Activated T-helper 2 cell treated with anti-CD3 and anti-CD28 coated beads, Interferon-gamma antibody, Interleukin-2, Interleukin-4, amounts not matched to agents 10 μg/mL and 5 μg/mL and 100 μg/mL, durations not matched to agents 14 hours and 24 hours and 36 hours (primary cell): ENCODE results near the gene LRRC55. TPM values are rescaled to one million over a fixed set of nuclear protein-coding genes. Genes with fewer than 3 reads are reported as not detected.
"Not testable (repeated sequence)": the region's sequence is repeated elsewhere in the genome, so short reads cannot be mapped to it uniquely, and the experiment has no call there.

Experiments
- DNase-seq: peaks from one replicate; pipeline ENCODE4 v3.0.0; 2021; ENCODE audit warnings: low spot score
- H3K27ac Mint-ChIP-seq: one replicate; pipeline ENCODE4 v1.8.0; 2021; ENCODE audit warnings: mixed read lengths
- H3K27me3 Mint-ChIP-seq: one replicate; pipeline ENCODE4 v1.8.0; 2021; ENCODE audit warnings: low read depth, mixed read lengths
- H3K36me3 Mint-ChIP-seq: one replicate; pipeline ENCODE4 v1.8.0; 2021; ENCODE audit warnings: low read depth, mixed read lengths
- H3K4me1 Mint-ChIP-seq: one replicate; pipeline ENCODE4 v1.8.0; 2021; ENCODE audit warnings: low read depth, mixed read lengths
- H3K4me3 Mint-ChIP-seq: one replicate; pipeline ENCODE4 v1.8.0; 2021; ENCODE audit warnings: low read depth, mild to moderate bottlenecking, moderate library complexity, mixed read lengths
- H3K9me3 Mint-ChIP-seq: one replicate; pipeline ENCODE4 v1.8.0; 2021; ENCODE audit warnings: mixed read lengths
- intact Hi-C: fragments of 100-400 bp; cut with micrococcal nuclease; formaldehyde crosslinking; loops from one replicate; pipeline ENCODE4 v1.15.1; 2023
- total RNA-seq: library from RNA; stranded (reverse); gene quantifications from 2 replicates; pipeline ENCODE4 v1.2.3, GENCODE V29; 2022

The LRRC55 gene
- total RNA-seq, 1 donor from 2014 or later = not detected

DNA sequence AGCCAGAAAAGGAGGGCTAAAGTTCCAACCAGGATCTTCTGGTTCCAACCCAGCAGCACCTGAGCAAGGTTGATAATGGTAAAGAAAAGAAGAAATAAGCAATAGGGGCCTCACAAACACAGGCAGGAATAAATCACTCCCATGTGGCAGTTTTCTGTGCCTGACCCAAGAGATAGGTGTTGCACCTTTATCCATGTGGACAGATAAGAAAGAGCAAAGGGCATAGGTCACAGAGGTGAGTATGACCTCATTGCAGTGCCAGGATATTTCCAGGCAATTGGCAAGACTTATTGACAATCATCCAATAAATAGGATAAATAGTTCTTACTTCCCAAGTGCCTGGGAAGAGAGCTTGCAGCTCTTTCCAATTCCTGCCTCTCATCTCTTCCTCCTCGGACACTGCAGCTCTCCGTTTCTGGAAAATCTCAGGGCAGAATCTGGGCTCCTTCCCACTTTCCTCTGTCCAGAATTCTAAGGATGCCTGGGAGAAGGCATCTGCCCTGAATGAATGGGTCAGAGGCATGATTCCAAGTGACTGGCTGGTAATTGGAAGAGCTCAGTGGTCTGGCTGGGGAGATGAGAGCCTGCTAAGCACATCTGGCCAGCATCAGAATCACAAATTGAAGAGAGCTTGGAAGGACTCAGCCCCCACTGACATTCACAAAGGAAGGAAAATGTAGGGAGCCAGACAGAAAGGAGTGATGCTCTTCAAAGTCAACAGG, 14.5 kb upstream of the LRRC55 start:
- intact Hi-C loops = no loop called here
- H3K36me3 Mint-ChIP-seq = no peaks in the 10 kb centered on the region
- no peaks in the 10 kb centered on the region for H3K4me1 Mint-ChIP-seq
- DNase-seq = no peak
- no peaks in the 10 kb centered on the region for H3K9me3 Mint-ChIP-seq
- H3K27me3 Mint-ChIP-seq = no peaks in the 10 kb centered on the region
- no peak overlapping the region for H3K4me3 Mint-ChIP-seq
- H3K27ac Mint-ChIP-seq = no peak overlapping the region

DNA sequence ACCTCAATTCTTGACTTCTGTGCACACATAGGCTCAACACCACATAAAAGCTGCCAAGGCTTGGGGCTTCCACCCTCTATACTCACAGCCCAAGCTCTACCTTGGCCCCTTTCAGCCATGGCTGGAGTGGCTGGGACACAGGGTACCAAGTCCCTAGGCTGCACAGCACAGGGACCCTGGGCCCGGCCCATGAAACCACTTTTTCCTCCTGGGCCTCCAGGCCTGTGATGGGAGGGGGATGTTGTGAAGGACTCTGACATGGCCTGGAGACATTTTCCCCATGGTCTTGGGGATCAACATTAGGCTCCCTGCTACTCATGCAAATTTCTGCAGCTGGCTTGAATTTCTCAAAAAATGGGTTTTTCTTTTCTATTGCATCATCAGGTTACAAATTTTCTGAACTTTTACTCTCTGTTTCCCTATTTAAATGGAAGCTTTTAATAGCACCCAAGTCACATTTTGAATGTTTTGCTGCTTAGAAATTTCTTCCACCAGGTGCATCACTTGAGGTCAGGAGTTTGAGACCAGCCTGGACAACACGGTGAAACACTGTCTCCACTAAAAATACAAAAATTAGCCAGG, 11.9 kb upstream of the LRRC55 start:
- DNase-seq, H3K27me3 Mint-ChIP-seq, intact Hi-C loops, H3K4me3 Mint-ChIP-seq, H3K36me3 Mint-ChIP-seq, H3K4me1 Mint-ChIP-seq, H3K9me3 Mint-ChIP-seq, H3K27ac Mint-ChIP-seq: not testable (repeated sequence)

DNA sequence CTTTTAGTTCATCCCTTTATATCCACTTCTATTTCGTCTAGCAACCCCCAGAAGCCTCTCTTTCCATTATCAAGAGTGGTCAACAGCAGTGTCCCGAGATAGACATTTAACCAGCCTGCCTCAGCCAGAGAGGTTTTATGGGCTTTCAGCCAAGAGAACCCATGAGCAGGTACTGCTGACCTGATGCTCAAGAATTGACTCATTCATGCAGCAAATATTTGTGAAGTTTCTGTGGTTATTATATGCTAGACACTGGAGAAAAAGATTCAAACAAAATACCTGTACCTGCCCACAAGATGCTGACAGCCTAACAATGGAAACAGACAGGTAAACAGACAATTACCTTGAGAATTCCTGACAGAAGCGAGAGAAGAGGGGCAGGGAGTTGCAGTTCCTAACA, 9.7 kb upstream of the LRRC55 start:
- no peak for DNase-seq
- no peaks in the 10 kb centered on the region for H3K9me3 Mint-ChIP-seq
- no peaks in the 10 kb centered on the region for H3K36me3 Mint-ChIP-seq
- H3K4me1 Mint-ChIP-seq = no peaks in the 10 kb centered on the region
- no peak overlapping the region for H3K27ac Mint-ChIP-seq
- peaks cover 2% of the 10 kb centered on the region for H3K27me3 Mint-ChIP-seq
- H3K4me3 Mint-ChIP-seq = no peak overlapping the region
- intact Hi-C loops = no loop called here

DNA sequence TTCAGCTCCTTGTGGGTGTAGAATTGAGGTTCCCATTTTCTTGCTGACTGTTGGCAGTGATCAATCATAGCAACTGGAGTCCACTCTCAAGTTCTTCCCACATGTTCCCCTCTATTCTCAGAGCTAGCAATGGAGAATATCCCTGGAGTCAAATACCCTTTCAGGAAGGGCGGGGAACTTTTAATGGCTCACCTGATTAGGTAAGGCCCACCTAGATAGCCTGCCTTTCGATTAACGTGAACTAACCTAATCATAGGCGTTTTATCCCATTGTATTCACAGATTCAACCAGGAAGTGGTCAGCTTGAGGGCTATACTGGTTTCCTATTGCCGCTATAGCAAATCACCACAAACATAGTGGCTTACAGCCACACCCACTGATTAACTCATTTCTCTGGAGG, 7.1 kb upstream of the LRRC55 start:
- Mint-ChIP-seq H3K36me3 (no peaks in the 10 kb centered on the region), H3K4me1 (no peaks in the 10 kb centered on the region), H3K4me3 (no peak overlapping the region), H3K27me3 (peaks cover 15% of the 10 kb centered on the region), H3K9me3 (no peaks in the 10 kb centered on the region), H3K27ac (no peak overlapping the region)
- intact Hi-C loops = no loop called here
- no peak for DNase-seq

DNA sequence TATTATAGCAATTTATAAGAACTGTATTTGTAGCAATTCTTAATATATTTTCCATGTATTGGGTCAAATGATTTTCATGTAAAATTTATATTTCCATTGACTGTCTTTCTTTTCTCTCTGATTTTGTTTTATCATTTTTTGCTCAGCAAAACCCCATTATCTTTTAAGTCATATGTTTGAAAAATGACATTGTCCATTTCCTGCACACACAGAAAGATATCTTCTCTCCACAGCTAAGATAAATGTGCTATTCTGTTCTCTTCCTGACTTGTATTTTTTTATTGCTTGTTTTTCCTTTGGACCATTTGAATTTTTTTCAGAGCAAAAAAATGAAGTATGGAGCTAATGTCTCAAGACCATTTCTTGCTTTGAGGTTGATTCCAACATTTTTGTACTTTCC, 6.3 kb upstream of the LRRC55 start:
- no peaks in the 10 kb centered on the region for H3K9me3 Mint-ChIP-seq
- H3K4me3 Mint-ChIP-seq = no peak overlapping the region
- H3K36me3 Mint-ChIP-seq = no peaks in the 10 kb centered on the region
- intact Hi-C loops = no loop called here
- DNase-seq = no peak
- no peaks in the 10 kb centered on the region for H3K4me1 Mint-ChIP-seq
- H3K27me3 Mint-ChIP-seq = peaks cover 22% of the 10 kb centered on the region
- no peak overlapping the region for H3K27ac Mint-ChIP-seq

DNA sequence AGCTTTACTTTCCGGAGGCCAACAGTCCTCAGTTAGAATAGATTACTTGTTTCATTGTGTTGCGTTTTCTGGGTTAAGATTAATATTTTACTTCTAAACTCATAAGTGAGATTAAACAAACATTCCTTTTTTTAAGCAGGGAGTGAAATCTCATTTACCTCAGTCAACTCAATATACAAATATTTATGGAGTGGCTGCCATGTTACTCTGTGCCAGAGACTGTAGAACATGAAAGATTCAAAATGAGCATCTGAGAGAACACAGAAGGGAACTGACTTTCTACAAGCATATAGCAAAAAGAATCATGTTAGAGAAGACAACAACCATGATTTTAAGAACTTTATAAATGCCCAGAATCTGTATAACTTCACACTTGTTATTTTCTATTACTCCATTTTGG, 3.4 kb upstream of the LRRC55 start:
- intact Hi-C loops = no loop called here
- H3K27me3 Mint-ChIP-seq = peaks cover 26% of the 10 kb centered on the region
- no peaks in the 10 kb centered on the region for H3K4me1 Mint-ChIP-seq
- no peak overlapping the region for H3K27ac Mint-ChIP-seq
- no peak overlapping the region for H3K4me3 Mint-ChIP-seq
- H3K36me3 Mint-ChIP-seq = no peaks in the 10 kb centered on the region
- DNase-seq = no peak
- H3K9me3 Mint-ChIP-seq = no peaks in the 10 kb centered on the region

DNA sequence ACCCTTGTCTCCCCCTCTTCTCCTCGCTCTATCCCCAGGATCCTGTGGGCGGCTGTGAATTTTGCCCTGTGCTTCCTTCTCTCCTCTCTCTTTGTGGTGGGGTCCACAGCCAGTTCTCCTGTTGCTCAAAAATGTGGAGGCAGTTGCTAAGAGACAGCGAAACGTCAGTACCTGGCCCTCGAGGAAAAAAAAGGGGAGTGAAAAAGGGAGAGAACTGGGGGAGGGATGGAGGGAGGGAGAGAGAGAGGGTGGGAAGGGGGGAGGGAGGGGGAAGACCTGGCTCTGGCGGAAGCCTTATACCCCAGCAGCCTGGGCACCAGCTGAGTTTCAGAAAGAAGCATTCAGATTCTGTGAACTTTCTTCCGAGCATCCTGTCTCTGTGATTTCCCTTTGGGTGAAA, 2.1 kb upstream of the LRRC55 start:
- Mint-ChIP-seq H3K4me3 (no peak overlapping the region), H3K9me3 (no peaks in the 10 kb centered on the region), H3K27me3 (peaks cover 26% of the 10 kb centered on the region), H3K27ac (no peak overlapping the region), H3K36me3 (no peaks in the 10 kb centered on the region), H3K4me1 (no peaks in the 10 kb centered on the region)
- intact Hi-C loops = no loop called here
- DNase-seq = no peak

DNA sequence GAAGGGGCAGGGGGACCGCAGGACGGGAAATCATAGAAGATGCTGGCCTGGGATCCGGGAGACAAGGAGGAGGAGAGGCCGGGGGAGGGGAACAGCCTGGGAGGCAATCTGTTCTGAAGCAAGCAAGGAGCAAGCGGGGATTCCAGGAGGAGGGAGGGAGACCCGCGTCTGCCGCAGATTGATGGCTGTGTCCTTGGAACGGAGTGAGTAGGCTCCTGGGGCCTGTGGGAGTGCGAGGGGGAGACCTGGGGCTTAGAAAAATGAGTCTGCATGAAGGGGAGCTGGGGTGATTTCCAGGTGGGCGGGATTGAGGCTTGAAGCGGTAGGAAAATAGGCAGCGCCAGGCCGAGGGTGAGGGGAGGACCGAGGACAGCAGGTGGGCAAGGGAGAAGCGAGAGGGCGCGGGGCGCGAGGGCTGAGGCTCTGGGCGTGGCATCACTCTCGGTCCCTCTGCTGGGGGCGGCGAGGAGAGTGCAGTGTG, 1.6 kb upstream of the LRRC55 start:
- H3K27ac Mint-ChIP-seq = no peak overlapping the region
- no peaks in the 10 kb centered on the region for H3K36me3 Mint-ChIP-seq
- DNase-seq = no peak
- peaks cover 24% of the 10 kb centered on the region for H3K27me3 Mint-ChIP-seq
- no peaks in the 10 kb centered on the region for H3K4me1 Mint-ChIP-seq
- intact Hi-C loops = no loop called here
- no peaks in the 10 kb centered on the region for H3K9me3 Mint-ChIP-seq
- no peak overlapping the region for H3K4me3 Mint-ChIP-seq

DNA sequence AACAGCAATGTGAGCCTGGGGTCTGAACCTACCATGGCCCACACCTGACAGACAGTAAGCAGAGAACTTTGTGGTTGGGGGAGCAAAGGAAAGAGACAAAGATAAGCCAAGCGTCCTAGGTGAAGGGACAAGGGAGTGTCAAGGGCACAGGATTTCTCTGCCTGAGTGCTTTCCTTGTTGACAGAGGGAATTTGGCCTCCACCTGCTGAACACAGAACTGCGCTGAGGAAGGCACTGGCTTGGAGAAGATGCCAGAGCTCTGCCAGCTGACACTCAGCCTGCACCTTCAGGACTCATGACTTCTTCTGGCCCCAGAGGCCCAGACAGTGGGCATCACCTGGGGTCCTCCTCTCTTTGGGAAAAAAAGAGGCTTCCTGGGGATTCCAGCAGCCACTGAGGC, 789 bp upstream of the LRRC55 start:
- H3K4me1 Mint-ChIP-seq = no peaks in the 10 kb centered on the region
- intact Hi-C loops = no loop called here
- H3K27me3 Mint-ChIP-seq = peaks cover 24% of the 10 kb centered on the region
- DNase-seq = no peak
- H3K36me3 Mint-ChIP-seq = no peaks in the 10 kb centered on the region
- no peak overlapping the region for H3K27ac Mint-ChIP-seq
- no peaks in the 10 kb centered on the region for H3K9me3 Mint-ChIP-seq
- no peak overlapping the region for H3K4me3 Mint-ChIP-seq

DNA sequence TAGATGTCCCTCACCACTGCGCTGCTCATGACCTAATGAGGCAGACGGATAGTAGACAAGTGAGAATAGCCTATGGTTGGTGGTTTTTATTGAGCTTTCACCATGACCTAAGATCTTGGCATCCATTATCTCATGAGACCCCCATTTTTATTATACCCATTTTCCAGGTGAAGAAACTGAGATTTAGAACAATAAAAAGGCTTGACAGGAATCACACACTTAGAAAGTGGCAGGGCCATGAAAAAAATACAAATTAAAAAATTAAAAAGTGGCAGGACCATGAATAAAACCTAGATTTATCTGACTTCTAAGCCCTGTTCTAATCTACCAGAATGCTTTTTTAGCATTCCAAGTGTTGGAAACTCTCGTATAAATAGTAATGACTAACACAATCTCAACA, 1.1 kb downstream of the LRRC55 start:
- H3K27me3 Mint-ChIP-seq = peaks cover 22% of the 10 kb centered on the region
- intact Hi-C loops = no loop called here
- no peak overlapping the region for H3K27ac Mint-ChIP-seq
- H3K9me3 Mint-ChIP-seq = no peaks in the 10 kb centered on the region
- no peak for DNase-seq
- no peak overlapping the region for H3K4me3 Mint-ChIP-seq
- no peaks in the 10 kb centered on the region for H3K4me1 Mint-ChIP-seq
- no peaks in the 10 kb centered on the region for H3K36me3 Mint-ChIP-seq

DNA sequence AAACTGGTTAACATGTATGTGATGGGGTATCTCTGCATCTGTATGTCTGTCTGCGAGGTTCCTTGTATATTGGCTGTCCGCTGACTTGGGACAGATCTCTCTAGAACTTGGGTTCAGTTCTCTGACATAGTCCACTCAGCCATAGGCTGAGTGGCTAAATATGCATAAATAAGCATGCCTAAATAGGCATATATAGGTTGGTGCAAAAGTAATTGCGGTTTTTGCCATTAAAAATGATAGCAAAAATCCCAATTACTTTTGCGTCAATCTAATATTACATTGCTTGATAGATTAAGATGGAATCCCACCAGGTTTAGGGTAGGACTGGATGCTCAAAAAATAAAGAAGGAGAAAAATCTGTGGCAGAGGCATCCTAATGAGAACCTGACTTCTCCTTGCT, 8.8 kb downstream of the LRRC55 start:
- no peak overlapping the region for H3K4me3 Mint-ChIP-seq
- no peaks in the 10 kb centered on the region for H3K4me1 Mint-ChIP-seq
- H3K36me3 Mint-ChIP-seq = no peaks in the 10 kb centered on the region
- H3K27me3 Mint-ChIP-seq = peaks cover 2% of the 10 kb centered on the region
- no peaks in the 10 kb centered on the region for H3K9me3 Mint-ChIP-seq
- no peak for DNase-seq
- no peak overlapping the region for H3K27ac Mint-ChIP-seq
- intact Hi-C loops = no loop called here

DNA sequence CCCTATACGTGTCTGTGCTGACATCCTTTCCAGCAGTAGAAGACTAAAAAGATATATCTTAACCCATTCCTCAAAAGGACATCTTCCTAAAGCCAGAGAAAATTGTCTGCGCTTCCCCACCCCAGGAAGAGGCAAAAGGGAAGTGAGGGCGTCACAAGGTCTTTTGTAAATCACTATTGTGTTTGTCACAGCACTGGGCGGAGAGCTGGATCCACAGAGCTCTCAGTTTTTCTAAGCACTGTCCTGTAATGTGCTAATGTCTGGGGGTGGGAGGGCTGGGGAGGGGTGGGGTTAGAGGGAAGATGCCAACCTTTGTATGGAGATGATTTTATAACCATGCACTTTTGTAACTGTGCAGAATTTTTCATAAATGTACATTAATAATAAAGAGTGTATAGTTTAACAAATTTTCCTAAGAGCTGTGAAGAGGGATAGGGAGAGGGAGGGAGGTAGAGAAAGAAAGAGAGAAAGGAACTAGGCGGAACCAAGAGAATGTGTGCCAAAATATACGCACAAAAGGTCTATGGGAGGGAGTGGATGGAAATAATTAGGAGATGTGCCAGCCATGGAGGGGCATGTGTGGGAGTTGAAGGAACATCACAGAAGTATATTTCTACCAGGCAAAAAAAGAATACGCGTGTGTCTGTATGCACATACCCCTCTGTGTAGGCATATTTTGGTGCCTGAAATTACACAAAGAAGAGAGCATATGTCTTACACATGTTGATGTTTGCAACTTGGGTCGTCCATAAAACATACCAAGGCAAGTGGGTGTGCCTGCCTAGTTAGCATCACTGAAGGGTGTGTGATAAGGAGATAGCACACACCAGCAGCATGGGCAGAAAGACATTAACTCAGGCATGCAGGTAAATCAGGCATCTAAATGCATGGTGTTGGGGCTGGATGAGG, 9.8 kb downstream of the LRRC55 start:
- Mint-ChIP-seq H3K27ac (no peak overlapping the region), H3K4me1 (no peaks in the 10 kb centered on the region), H3K27me3 (peaks cover 2% of the 10 kb centered on the region), H3K9me3 (no peaks in the 10 kb centered on the region), H3K36me3 (no peaks in the 10 kb centered on the region), H3K4me3 (no peak overlapping the region)
- intact Hi-C loops = no loop called here
- DNase-seq = no peak

DNA sequence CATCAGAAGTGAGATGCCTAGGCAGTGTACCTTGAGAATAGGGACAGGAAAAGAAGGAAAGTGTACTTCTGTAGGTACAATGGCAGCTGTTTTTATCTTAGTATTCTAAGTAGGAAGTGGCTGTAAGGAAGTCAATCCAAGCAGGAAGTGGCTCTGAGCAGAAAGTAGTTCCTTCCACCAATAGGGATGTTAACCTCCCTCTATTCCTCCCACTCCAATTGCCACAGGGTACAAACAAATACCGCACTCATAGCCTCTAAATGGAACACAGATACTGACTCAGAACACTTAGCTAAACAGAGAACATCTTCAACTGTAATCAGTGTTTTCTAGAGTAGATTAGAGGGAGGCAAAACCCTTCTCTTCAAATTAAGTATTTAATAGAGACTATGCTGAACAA, 10.6 kb downstream of the LRRC55 start:
- no peak for DNase-seq
- no peak overlapping the region for H3K4me3 Mint-ChIP-seq
- no peaks in the 10 kb centered on the region for H3K9me3 Mint-ChIP-seq
- H3K36me3 Mint-ChIP-seq = no peaks in the 10 kb centered on the region
- intact Hi-C loops = no loop called here
- H3K27ac Mint-ChIP-seq = no peak overlapping the region
- H3K4me1 Mint-ChIP-seq = no peaks in the 10 kb centered on the region
- peaks cover 2% of the 10 kb centered on the region for H3K27me3 Mint-ChIP-seq
